Smooth muscle cell (in vitro differentiated cells): Measurements from ENCODE around the gene PDGFA. TPM values are rescaled to one million over a fixed set of nuclear protein-coding genes. Genes with fewer than 3 reads are reported as not detected.

ENCODE experiments used
- DNase-seq: peaks from one replicate; lab custom pipeline; 2025; ENCODE audit not compliant: unreplicated experiment; lab: John Stamatoyannopoulos, UW
- H2AFZ ChIP-seq: fragments of 200-600 bp; sonication (generic); 2 replicates; pipeline ENCODE4 v1.6.0; 2016; ENCODE audit warnings: antibody characterized with exemption, low read depth, mild to moderate bottlenecking
- H3F3A ChIP-seq: fragments of 200-600 bp; sonication (generic); 2 replicates; pipeline ENCODE4 v1.6.0; 2017; ENCODE audit warnings: antibody characterized with exemption, low read depth
- H3K27ac ChIP-seq: fragments of 200-600 bp; sonication (generic); 2 replicates; pipeline ENCODE4 v1.5.1; 2016; ENCODE audit warnings: low read depth, mild to moderate bottlenecking
- H3K27me3 ChIP-seq: fragments of 200-600 bp; sonication (generic); 2 replicates; pipeline ENCODE4 v1.6.1; 2016; ENCODE audit warnings: low read depth, mild to moderate bottlenecking
- H3K36me3 ChIP-seq: fragments of 200-600 bp; sonication (generic); 2 replicates; pipeline ENCODE4 v1.5.1; 2016; ENCODE audit warnings: low read depth
- H3K4me1 ChIP-seq: fragments of 200-600 bp; sonication (generic); 2 replicates; pipeline ENCODE4 v1.5.1; 2016; ENCODE audit warnings: low read depth
- H3K4me2 ChIP-seq: fragments of 200-600 bp; sonication (generic); 2 replicates; pipeline ENCODE4 v1.6.0; 2016; ENCODE audit warnings: mild to moderate bottlenecking
- H3K4me3 ChIP-seq: fragments of 200-600 bp; sonication (generic); 2 replicates; pipeline ENCODE4 v1.5.1; 2016; ENCODE audit warnings: mild to moderate bottlenecking
- H3K79me2 ChIP-seq: fragments of 200-600 bp; sonication (generic); 2 replicates; pipeline ENCODE4 v1.6.0; 2016; ENCODE audit warnings: low read depth, mild to moderate bottlenecking
- H3K9ac ChIP-seq: fragments of 200-600 bp; sonication (generic); 2 replicates; pipeline ENCODE4 v1.6.0; 2016; ENCODE audit warnings: low read depth
- H3K9me3 ChIP-seq: fragments of 200-600 bp; sonication (generic); replicated peaks from 2 replicates; pipeline ENCODE4 v1.5.1; 2016; ENCODE audit warnings: low read depth
- H4K20me1 ChIP-seq: fragments of 200-600 bp; sonication (generic); 2 replicates; pipeline ENCODE4 v1.6.0; 2016; ENCODE audit warnings: low read depth
- CTCF ChIP-seq: fragments of 200-600 bp; sonication (generic); IDR thresholded peaks from 2 replicates; pipeline ENCODE4 v1.5.1; 2017; ENCODE audit warnings: borderline replicate concordance, mild to moderate bottlenecking, antibody characterized with exemption; ENCODE audit not compliant: insufficient read depth, poor library complexity, severe bottlenecking
- WGBS: methylation state at CpG from one replicate; pipeline ENCODE4 v1.1.7; 2016; ENCODE audit warnings: low lambda C conversion rate; 5-methylcytosine and 5-hydroxymethylcytosine counted together
- polyA plus RNA-seq: library from polyadenylated mRNA; unstranded; fragments of >200 nt; fragmentation: Nextera tagmentation; extraction: Ambion mirVana; gene quantifications from 2 replicates; pipeline ENCODE4 v1.2.1, GENCODE V29; 2016
- total RNA-seq: library from RNA; depleted of rRNA; stranded (reverse); fragments of >200 nt; gene quantifications from 2 replicates; pipeline ENCODE4 v1.2.3, GENCODE V29; 2014

The PDGFA gene
- total and polyA plus RNA-seq, 2 experiments from 2014 or later: 32.0 to 68.1 TPM

- Histone ChIP-seq H3K27me3 (no peaks in the 10 kb centered on the region), H4K20me1 (no peaks in the 10 kb centered on the region), H3K4me2 (no peak overlapping the region), H3K9ac (no peak overlapping the region), H3K4me1 (peaks cover 4% of the 10 kb centered on the region), H3K27ac (no peak overlapping the region), H3K36me3 (no peaks in the 10 kb centered on the region), H3F3A (peaks cover 8% of the 10 kb centered on the region), H3K4me3 (no peak overlapping the region), H2AFZ (no peak overlapping the region), H3K79me2 (no peaks in the 10 kb centered on the region), H3K9me3 (no peaks in the 10 kb centered on the region)
- no peak for TF ChIP-seq CTCF
- WGBS: 89% methylated on average over 14 of the region's 14 CpGs
- DNase-seq: no peak
These were observed 45.6 kb downstream of the PDGFA start for GRCh38 chr7:473870-474604.

GRCh38 chr7:473211-473734 is 46.4 kb downstream of the PDGFA start:
- no peak for DNase-seq
- Histone ChIP-seq H3K27me3 (no peaks in the 10 kb centered on the region), H3K4me3 (no peak overlapping the region), H3F3A (peaks cover 8% of the 10 kb centered on the region), H2AFZ (no peak overlapping the region), H3K4me2 (no peak overlapping the region), H4K20me1 (no peaks in the 10 kb centered on the region), H3K9me3 (no peaks in the 10 kb centered on the region), H3K36me3 (no peaks in the 10 kb centered on the region), H3K27ac (no peak overlapping the region), H3K4me1 (peaks cover 4% of the 10 kb centered on the region), H3K9ac (no peak overlapping the region), H3K79me2 (no peaks in the 10 kb centered on the region)
- 97% methylated on average over 18 of the region's 18 CpGs for WGBS
- TF ChIP-seq CTCF: no peak

- 88% methylated on average over 4 of the region's 4 CpGs for WGBS
- no peak overlapping the region for H2AFZ ChIP-seq
- no peak overlapping the region for H3K9ac ChIP-seq
- no peak for DNase-seq
- no peaks in the 10 kb centered on the region for H3K79me2 ChIP-seq
- TF ChIP-seq CTCF: no peak
- H3F3A ChIP-seq: peaks cover 8% of the 10 kb centered on the region
- H3K27me3 ChIP-seq: no peaks in the 10 kb centered on the region
- H3K9me3 ChIP-seq: no peaks in the 10 kb centered on the region
- H3K4me1 ChIP-seq: peaks cover 4% of the 10 kb centered on the region
- H3K4me2 ChIP-seq: peak overlapping the region; percentile 41
- H3K4me3 ChIP-seq: no peak overlapping the region
- peak overlapping the region; percentile 86 for H3K27ac ChIP-seq
- no peaks in the 10 kb centered on the region for H3K36me3 ChIP-seq
- no peaks in the 10 kb centered on the region for H4K20me1 ChIP-seq
These were observed 47.0 kb downstream of the PDGFA start for GRCh38 chr7:472640-472957.
